HG02870 (cell line): ENCODE data around the gene KRTAP3-1.

Experiments
- ATAC-seq: cut with Tn5 transposase; IDR thresholded peaks from one replicate; pipeline ENCODE4 v1.9.1; 2021; ENCODE audit warnings: mild to moderate bottlenecking, moderate library complexity; ENCODE audit not compliant: unreplicated experiment

Gene KRTAP3-1

DNA sequence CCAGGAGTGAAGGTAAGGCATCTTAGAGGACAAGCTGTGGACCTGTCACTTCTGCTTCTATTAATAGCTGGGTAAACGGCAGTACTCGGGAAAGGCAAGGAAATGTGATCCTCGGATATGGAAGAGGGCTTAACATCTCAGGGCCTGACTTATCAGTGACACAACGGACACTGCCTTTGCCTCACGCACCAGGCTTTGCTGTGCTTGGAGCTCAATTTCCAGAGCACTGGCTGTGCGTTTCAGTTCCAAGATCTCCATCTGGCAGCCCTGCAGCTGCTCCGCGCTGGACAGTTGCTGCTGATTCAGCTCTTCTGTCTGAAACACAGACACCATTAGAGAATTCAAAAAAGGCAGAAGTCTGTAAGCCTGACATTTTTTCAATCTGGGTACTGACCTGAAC is 28.3 kb downstream of the KRTAP3-1 start:
- ATAC-seq: no peak

DNA sequence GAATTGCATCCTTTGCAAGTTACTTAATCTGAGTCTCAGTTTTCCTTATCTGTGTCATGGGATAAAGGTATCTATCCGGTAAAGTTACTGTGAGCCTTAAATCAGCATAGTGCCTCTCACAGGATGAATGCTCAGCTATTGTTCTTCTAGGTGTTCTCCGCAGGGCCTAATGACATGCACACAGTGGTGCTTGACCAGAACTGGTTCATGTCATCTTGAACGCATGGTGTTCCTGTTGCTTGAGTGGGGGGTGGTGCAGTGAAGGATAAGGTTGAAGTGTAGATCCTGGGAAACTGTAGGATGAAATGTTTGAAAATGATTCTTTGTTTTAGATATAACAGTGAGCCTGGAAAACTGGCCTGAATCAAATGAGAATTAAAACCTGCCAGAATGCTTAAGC is 28.8 kb downstream of the KRTAP3-1 start:
- no peak for ATAC-seq

DNA sequence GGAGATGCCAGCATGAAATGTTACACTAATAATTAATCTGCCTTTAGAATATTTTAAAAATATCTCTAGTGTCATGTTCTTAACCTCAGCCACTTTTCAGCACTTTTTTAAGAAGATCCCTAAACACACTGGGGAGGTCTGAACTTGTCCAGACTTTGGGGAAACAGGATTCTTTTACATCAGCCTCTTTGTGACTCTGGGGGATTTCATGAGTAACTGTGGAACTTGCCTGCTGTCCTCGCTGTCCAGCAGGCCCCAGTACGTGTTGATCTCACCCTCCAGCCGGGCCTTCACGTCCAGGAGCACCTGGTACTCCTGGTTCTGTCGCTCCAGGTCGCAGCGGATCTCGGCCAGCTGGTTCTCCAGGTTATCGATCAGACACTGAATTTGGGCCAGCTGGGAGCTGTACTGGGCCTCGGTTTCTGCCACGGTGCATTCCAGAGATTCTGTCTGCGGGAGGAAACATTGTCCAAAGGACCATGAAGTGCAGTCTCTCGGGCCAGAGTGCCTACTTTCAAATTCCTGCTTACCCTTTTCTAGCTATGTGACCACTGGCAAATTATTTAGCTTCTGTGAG is 30.3 kb downstream of the KRTAP3-1 start:
- ATAC-seq: no peak

DNA sequence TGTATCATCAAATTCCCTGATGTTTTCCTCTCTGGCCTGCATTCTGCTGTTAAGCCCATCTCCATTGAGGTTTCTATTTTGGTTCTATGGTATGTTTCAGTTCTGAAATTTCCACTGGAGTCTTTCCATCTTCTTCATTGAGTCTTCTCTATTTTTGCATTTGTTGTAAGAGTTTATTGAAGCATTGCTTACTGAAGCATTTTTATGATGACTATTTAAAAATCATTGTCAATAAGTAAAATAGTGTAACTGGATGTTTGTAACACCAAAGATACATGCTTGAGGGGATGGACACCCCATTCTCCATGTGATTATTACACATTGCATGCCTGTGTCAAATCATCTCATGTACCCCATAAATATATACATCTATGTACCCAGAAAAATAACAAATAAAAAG is 33.4 kb downstream of the KRTAP3-1 start:
- ATAC-seq: no peak

DNA sequence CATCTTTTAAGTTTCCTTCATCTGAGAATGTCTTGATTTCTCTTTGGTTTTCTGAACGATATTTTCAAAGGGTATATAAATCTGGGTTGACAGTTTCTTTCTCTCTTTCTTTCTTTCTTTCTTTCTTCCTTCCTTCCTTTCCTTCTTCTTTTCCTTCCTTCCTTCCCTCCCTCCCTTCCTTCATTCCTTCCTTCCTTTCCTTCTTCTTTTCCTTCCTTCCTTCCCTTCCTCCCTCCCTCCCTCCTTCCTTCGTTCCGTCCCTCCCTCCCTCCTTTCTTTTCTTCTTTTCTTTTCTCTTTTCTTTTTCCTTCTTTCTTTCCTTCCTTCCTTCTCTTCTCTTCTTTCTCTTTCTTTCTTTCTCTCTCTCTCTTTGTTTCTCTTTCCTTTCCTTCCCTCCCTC is 34.6 kb downstream of the KRTAP3-1 start:
- ATAC-seq: no peak

DNA sequence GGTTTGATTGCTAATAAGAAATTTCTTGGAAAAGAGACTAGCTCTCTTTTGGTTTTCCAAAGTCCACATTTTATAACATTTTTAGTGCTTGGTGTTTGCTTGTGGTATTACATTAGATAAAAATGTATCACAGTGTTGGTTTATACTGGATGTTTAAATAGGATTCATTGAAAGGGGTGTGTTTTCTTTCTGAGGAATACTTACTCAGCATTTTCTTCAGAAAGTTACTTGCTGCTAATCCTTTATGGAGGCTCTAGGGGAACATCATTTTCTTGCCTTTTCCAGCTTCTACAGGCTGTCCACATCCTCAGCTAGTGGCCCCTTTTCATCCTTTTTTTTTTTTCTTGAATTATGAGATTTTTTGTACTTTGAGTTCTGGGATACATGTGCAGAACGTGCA is 41.3 kb downstream of the KRTAP3-1 start:
- ATAC-seq: no peak

DNA sequence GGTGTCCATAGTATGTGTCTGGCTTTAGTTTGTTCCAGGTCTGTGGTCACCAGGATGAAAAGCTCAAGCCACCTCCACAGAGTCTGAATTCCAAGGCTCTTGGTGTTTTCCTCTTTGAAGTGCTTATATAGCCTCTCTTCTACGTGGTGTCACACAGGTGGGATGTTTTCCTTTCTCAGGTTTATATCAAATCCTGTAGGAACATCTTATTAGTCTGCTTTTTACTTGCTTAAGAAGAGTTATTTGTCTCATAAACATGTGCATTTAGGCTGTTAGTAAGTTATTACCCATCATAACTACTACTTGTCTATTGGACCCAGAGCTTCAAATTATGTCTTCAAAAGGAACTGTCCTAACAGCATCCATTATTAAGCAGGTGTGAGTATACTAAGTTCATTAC is 42.1 kb downstream of the KRTAP3-1 start, which contains the start of gene KRT39:
KRT39 (minus strand) TSS at position 101 of the 400 bp plus-strand sequence; CDS start at position 9, 92 bp downstream.
- no peak for ATAC-seq

DNA sequence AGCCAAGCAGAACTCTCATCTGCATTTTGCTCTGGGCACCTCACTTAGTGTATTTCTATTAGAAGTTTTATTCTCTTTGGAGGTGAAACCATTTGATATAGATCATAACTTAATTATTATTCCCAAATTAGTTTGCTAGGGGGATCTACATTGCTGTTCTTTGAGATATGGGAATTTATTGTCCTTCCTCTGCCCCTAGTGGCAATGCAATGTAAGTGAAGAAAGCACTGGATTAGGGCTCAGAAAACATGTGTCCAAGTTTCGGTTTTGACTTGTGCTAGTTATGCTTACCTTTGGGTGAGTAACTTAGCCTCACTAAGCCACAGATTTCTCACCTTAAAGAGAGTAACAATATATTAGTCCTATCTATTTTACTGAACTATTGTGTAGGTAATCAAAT is 45.1 kb downstream of the KRTAP3-1 start:
- ATAC-seq: no peak

DNA sequence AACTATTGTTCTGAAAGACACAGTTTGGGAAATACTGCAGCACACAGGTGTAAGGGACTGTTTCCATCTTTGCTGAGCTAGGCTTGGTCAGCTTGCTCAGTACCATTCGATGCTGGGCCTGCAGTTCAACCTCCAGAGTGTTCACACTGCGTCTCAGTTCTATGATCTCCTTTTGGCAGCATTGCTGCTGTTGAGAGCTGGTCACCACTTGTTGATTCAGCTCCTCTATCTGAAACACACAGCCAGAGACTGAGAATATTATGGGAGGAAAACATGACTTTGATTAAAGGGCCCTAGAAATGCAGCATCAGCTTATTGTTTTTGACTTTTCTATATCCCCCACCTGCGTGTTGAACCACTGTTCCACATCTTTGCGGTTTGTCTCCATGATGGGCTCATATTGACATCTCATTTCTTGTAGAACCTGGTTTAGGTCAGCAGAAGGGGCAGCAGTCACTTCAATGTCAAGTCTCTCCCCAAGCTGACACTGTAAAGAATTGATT is 46.8 kb downstream of the KRTAP3-1 start:
- no peak for ATAC-seq

DNA sequence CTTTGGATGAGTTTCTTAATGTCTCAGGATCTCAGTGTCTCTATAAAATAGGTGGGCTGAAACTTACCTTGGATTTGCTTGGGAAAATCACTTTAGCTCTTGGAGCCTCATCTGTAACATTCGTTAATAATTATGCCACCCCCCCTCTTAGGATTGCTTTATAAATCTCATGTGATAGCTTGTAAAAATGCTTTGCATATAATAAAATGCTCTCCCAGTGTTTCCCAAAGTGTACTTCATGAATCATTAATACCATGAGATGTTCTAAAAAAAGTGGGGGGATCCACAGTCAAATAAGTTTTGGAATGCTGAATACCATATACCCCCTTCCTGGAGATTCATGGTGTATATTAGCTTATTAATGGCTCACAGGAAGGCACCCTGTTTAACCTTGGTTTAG is 47.3 kb downstream of the KRTAP3-1 start:
- ATAC-seq: no peak

DNA sequence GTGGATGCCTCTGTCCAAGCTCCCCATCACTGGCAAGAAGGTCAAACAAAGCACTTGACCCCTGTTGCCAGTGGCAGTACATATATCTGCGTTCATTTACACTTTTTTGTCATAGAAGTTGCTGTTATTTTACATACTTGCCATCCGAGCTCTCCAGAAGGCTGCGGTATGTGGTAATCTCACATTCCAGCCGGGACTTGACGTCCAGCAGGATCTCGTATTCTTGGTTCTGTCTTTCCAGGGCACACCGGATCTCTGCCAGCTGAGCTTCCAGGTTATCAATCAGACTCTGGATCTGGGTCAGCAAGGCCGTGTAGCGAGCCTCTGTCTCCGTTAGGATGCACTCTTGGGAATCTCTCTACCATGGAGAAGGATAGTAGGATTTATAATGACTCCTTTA is 48.8 kb downstream of the KRTAP3-1 start:
- no peak for ATAC-seq
